Measurements from ENCODE around the gene COL5A2. TPM values are rescaled to one million over a fixed set of nuclear protein-coding genes. Genes with fewer than 3 reads are reported as not detected.

Gene COL5A2
- total RNA-seq, 2 experiments from 2014 or later = 0.25 to 0.77 TPM

- H3K27me3 ChIP-seq (ENCODE audit: control insufficient read depth in 1 of 2, insufficient read depth in 2 of 2, low read length in 2 of 2) = peaks cover 0 to 13% of the 10 kb centered on the region in 2 experiments
- Mint-ChIP-seq H3K4me1 (ENCODE audit: low read depth) (peaks cover 17% of the 10 kb centered on the region), H3K9me3 (no peaks in the 10 kb centered on the region), H3K27me3 (peaks cover 25% of the 10 kb centered on the region), H3K36me3 (ENCODE audit: low read depth) (no peaks in the 10 kb centered on the region), H3K4me3 (no peak overlapping the region), H3K27ac (no peak overlapping the region)
- no peak overlapping the region for H3K4me3 ChIP-seq (ENCODE audit: low read length)
- H3K36me3 ChIP-seq (ENCODE audit: insufficient read depth, low read length) = no peaks in the 10 kb centered on the region
- ChIA-PET POLR2A (no interaction called here), CTCF (no interaction called here)
- DNase-seq = no peak
- TF ChIP-seq CTCF (IDR thresholded peaks at IDR 0.05) = no peak
- no peak for ATAC-seq (ENCODE audit: poor library complexity)
- H3K9me3 ChIP-seq (ENCODE audit: control insufficient read depth in 1 of 2, insufficient read depth in 1 of 2, low read length in 2 of 2) = peaks cover 0 to 4% of the 10 kb centered on the region in 2 experiments
- H3K27ac ChIP-seq (ENCODE audit: low read depth in 1 of 2, low read length in 2 of 2) = no peak overlapping the region
- intact Hi-C loops (cut with DNase I, micrococcal nuclease) = no loop called here
- H3K4me1 ChIP-seq (ENCODE audit: insufficient read depth, low read length) = peaks cover 4% of the 10 kb centered on the region
These were observed 3.0 kb downstream of the COL5A2 start for GRCh38 chr2:189176516-189176915.

GRCh38 chr2:189175869-189176433 lies 3.6 kb downstream of the COL5A2 start:
- peaks cover 25% of the 10 kb centered on the region for H3K27me3 Mint-ChIP-seq
- ATAC-seq (ENCODE audit: poor library complexity) (no peak), DNase-seq (no peak)
- H3K4me1 ChIP-seq (ENCODE audit: insufficient read depth, low read length) = peaks cover 4% of the 10 kb centered on the region
- peaks cover 17% of the 10 kb centered on the region for H3K4me1 Mint-ChIP-seq (ENCODE audit: low read depth)
- intact Hi-C loops (cut with DNase I, micrococcal nuclease) = no loop called here
- no peaks in the 10 kb centered on the region for H3K36me3 Mint-ChIP-seq (ENCODE audit: low read depth)
- peaks cover 0 to 4% of the 10 kb centered on the region in 2 experiments for H3K9me3 ChIP-seq (ENCODE audit: control insufficient read depth in 1 of 2, insufficient read depth in 1 of 2, low read length in 2 of 2)
- CTCF ChIA-PET = no interaction called here
- POLR2A ChIA-PET = no interaction called here
- no peak overlapping the region for H3K27ac ChIP-seq (ENCODE audit: low read depth in 1 of 2, low read length in 2 of 2)
- H3K36me3 ChIP-seq (ENCODE audit: insufficient read depth, low read length) = no peaks in the 10 kb centered on the region
- no peak for TF ChIP-seq CTCF (IDR thresholded peaks at IDR 0.05)
- H3K4me3 ChIP-seq (ENCODE audit: low read length) = no peak overlapping the region
- no peaks in the 10 kb centered on the region for H3K9me3 Mint-ChIP-seq
- peaks cover 0 to 13% of the 10 kb centered on the region in 2 experiments for H3K27me3 ChIP-seq (ENCODE audit: control insufficient read depth in 1 of 2, insufficient read depth in 2 of 2, low read length in 2 of 2)
- H3K4me3 Mint-ChIP-seq = no peak overlapping the region
- no peak overlapping the region for H3K27ac Mint-ChIP-seq

GRCh38 chr2:189171956-189172609 lies 7.5 kb downstream of the COL5A2 start:
- Mint-ChIP-seq H3K4me3 (no peak overlapping the region), H3K36me3 (ENCODE audit: low read depth) (no peaks in the 10 kb centered on the region), H3K27me3 (peaks cover 1% of the 10 kb centered on the region), H3K9me3 (no peaks in the 10 kb centered on the region), H3K27ac (no peak overlapping the region), H3K4me1 (ENCODE audit: low read depth) (no peaks in the 10 kb centered on the region)
- peaks cover 0 to 4% of the 10 kb centered on the region in 2 experiments for H3K9me3 ChIP-seq (ENCODE audit: control insufficient read depth in 1 of 2, insufficient read depth in 1 of 2, low read length in 2 of 2)
- no peaks in the 10 kb centered on the region for H3K4me1 ChIP-seq (ENCODE audit: insufficient read depth, low read length)
- no peaks in the 10 kb centered on the region for H3K36me3 ChIP-seq (ENCODE audit: insufficient read depth, low read length)
- no peaks in the 10 kb centered on the region for H3K27me3 ChIP-seq (ENCODE audit: control insufficient read depth in 1 of 2, insufficient read depth in 2 of 2, low read length in 2 of 2)
- DNase-seq (no peak), ATAC-seq (ENCODE audit: poor library complexity) (no peak)
- H3K4me3 ChIP-seq (ENCODE audit: low read length) = no peak overlapping the region
- ChIA-PET POLR2A (no interaction called here), CTCF (no interaction called here)
- TF ChIP-seq CTCF (IDR thresholded peaks at IDR 0.05) = no peak
- no peak overlapping the region for H3K27ac ChIP-seq (ENCODE audit: low read depth in 1 of 2, low read length in 2 of 2)
- intact Hi-C loops (cut with DNase I, micrococcal nuclease) = no loop called here
